ENCODE measurements around the gene ZNF879.

The ZNF879 gene

DNA sequence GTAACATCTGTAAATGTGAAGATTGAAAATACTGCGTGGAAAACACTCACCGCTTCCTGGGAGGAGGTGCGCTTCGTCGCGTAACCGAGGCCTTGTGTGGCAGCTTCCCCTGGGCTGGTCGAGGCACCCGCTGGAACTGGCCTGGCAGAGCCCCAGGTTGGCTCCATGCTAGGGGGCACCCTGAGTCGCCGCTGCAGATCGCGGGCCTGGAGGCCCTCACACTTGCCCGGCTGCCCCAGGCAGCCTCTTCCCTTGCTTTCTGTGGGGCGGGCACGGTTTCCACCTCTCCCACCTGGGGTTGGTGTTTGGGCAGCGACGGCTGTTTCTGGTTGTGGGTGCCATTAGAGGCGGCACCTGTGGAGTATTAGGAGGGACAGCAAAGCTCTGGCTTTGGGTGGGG, 37.4 kb downstream of the ZNF879 start:
- no peak for DNase-seq
- Histone ChIP-seq H3K4me1 (ENCODE audit: control insufficient read depth, insufficient read depth, low read length, poor library complexity, severe bottlenecking) (peaks cover 8% of the 10 kb centered on the region), H3K4me3 (ENCODE audit: insufficient read depth, low read depth, low read length, poor library complexity, severe bottlenecking) (peak overlapping the region; percentile 71), H3K27me3 (replicated peaks; ENCODE audit: control insufficient read depth, insufficient read depth, low read length, poor library complexity, severe bottlenecking) (no peaks in the 10 kb centered on the region), H3K36me3 (ENCODE audit: control insufficient read depth, insufficient read depth, low read length) (peaks cover 19% of the 10 kb centered on the region), H3K9me3 (ENCODE audit: control insufficient read depth, low read length) (no peaks in the 10 kb centered on the region), H3K27ac (ENCODE audit: insufficient read depth, low read length, poor library complexity, severe bottlenecking) (no peak overlapping the region)

DNA sequence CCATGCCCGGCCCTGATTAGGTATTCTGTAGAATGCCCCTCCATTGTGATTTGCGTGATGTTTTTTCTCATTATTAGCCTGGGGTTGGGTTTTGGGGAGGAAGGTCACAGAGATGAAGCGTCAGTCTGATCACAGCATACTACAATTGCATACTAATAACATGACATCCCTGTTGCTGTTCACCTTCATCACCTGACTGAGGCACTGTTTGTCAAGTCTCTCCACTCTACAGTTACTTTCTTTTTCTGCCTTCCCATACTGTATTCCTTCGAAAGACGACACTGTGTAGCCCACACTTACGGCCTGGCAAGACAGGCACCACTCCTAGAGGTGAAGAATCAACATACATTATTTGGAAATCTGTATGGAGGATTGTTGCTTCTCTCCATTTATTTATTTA, 42.1 kb downstream of the ZNF879 start:
- Histone ChIP-seq H3K4me3 (ENCODE audit: insufficient read depth, low read depth, low read length, poor library complexity, severe bottlenecking) (no peak overlapping the region), H3K27ac (ENCODE audit: insufficient read depth, low read length, poor library complexity, severe bottlenecking) (no peak overlapping the region), H3K36me3 (ENCODE audit: control insufficient read depth, insufficient read depth, low read length) (peaks cover 33% of the 10 kb centered on the region), H3K27me3 (replicated peaks; ENCODE audit: control insufficient read depth, insufficient read depth, low read length, poor library complexity, severe bottlenecking) (no peaks in the 10 kb centered on the region), H3K4me1 (ENCODE audit: control insufficient read depth, insufficient read depth, low read length, poor library complexity, severe bottlenecking) (peaks cover 8% of the 10 kb centered on the region), H3K9me3 (ENCODE audit: control insufficient read depth, low read length) (peaks cover 6% of the 10 kb centered on the region)
- DNase-seq, result no peak

DNA sequence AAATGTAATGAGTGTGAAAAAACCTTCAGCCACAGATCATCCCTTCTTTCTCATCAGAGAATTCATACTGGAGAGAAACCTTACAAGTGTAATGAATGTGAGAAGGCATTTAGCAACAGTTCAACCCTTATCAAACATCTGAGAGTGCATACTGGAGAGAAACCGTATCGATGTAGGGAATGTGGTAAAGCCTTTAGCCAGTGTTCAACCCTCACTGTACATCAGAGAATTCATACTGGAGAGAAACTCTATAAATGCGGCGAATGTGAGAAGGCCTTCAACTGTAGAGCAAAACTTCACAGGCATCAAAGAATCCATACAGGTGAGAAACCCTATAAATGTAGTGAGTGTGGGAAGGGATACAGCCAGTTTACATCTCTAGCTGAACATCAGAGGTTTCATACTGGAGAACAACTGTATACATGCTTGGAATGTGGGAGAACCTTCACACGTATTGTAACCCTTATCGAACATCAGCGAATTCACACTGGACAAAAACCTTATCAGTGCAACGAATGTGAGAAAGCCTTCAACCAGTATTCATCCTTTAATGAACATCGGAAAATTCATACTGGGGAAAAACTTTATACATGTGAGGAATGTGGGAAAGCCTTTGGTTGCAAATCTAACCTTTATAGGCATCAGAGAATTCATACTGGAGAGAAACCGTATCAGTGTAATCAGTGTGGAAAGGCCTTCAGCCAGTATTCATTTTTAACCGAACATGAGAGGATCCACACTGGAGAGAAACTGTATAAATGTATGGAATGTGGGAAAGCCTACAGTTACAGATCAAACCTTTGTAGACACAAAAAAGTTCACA, 55.8 kb downstream of the ZNF879 start:
- no peak overlapping the region for H3K27ac ChIP-seq (ENCODE audit: insufficient read depth, low read length, poor library complexity, severe bottlenecking)
- no peaks in the 10 kb centered on the region for H3K4me1 ChIP-seq (ENCODE audit: control insufficient read depth, insufficient read depth, low read length, poor library complexity, severe bottlenecking)
- peaks cover 41% of the 10 kb centered on the region for H3K36me3 ChIP-seq (ENCODE audit: control insufficient read depth, insufficient read depth, low read length)
- H3K9me3 ChIP-seq (ENCODE audit: control insufficient read depth, low read length), result peaks cover 79% of the 10 kb centered on the region
- no peak overlapping the region for H3K4me3 ChIP-seq (ENCODE audit: insufficient read depth, low read depth, low read length, poor library complexity, severe bottlenecking)
- no peaks in the 10 kb centered on the region for H3K27me3 ChIP-seq (replicated peaks; ENCODE audit: control insufficient read depth, insufficient read depth, low read length, poor library complexity, severe bottlenecking)
- DNase-seq, result no peak

DNA sequence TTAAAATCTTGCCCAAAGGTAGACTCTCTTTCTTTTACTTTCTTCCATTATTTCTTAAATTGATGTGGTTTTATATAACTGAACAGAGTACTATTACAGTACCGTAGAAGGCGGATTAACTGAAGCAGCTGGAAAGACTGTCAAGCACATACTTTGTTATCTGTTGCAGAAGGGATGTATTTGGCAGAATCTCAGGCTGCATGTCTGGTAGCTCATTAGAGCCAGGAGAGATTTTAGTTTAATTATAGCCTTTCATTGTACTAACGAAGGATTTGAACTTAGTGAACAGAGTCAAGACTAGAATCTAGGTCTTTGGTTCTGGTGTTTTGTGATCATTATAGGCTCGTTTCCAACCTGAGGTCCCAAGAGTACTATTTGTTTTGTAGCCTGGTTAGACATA, 57.1 kb downstream of the ZNF879 start:
- Histone ChIP-seq H3K4me3 (ENCODE audit: insufficient read depth, low read depth, low read length, poor library complexity, severe bottlenecking) (no peak overlapping the region), H3K9me3 (ENCODE audit: control insufficient read depth, low read length) (peaks cover 85% of the 10 kb centered on the region), H3K27me3 (replicated peaks; ENCODE audit: control insufficient read depth, insufficient read depth, low read length, poor library complexity, severe bottlenecking) (no peaks in the 10 kb centered on the region), H3K4me1 (ENCODE audit: control insufficient read depth, insufficient read depth, low read length, poor library complexity, severe bottlenecking) (no peaks in the 10 kb centered on the region), H3K36me3 (ENCODE audit: control insufficient read depth, insufficient read depth, low read length) (peaks cover 34% of the 10 kb centered on the region), H3K27ac (ENCODE audit: insufficient read depth, low read length, poor library complexity, severe bottlenecking) (no peak overlapping the region)
- no peak for DNase-seq
